Measurements from ENCODE around the gene PEAR1.

PEAR1 gene

GRCh38 chr1:156941675-156942074 lies 48.2 kb downstream of the PEAR1 start:
- H3K4me3 ChIP-seq (ENCODE audit: low read depth, low read length), result no peak overlapping the region
- no peak for DNase-seq (ENCODE audit: low read depth)
- no peak for TF ChIP-seq CTCF (conservative IDR thresholded peaks at IDR 0.05; ENCODE audit: low read depth, low read length)

- TF ChIP-seq CTCF (conservative IDR thresholded peaks at IDR 0.05; ENCODE audit: low read depth, low read length), result no peak
- no peak overlapping the region for H3K4me3 ChIP-seq (ENCODE audit: low read depth, low read length)
- DNase-seq (ENCODE audit: low read depth), result no peak
Observed at GRCh38 chr1:156942176-156942575, 48.7 kb downstream of the PEAR1 start.

DNA sequence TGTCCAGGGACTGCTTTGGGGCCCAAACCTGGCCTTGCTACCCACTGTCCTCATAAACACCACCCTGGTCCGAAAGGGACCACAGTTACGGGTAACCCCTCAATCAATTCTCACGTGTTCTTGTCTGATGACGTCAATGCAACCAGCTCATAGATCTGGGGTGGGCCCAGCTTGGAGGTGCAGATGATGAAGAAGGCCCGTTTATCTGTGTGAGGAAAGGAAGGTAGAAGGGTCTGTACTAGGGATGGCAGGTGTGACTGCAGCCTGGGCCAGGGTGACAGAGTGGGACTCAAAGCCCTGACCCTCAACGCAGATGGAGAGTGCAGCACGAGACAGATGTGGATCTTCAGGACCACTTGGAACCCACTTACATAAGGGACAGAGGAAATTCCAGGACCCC lies 49.1 kb downstream of the PEAR1 start:
- DNase-seq (ENCODE audit: low read depth), result no peak
- H3K4me3 ChIP-seq (ENCODE audit: low read depth, low read length), result no peak overlapping the region
- TF ChIP-seq CTCF (conservative IDR thresholded peaks at IDR 0.05; ENCODE audit: low read depth, low read length), result no peak

DNA sequence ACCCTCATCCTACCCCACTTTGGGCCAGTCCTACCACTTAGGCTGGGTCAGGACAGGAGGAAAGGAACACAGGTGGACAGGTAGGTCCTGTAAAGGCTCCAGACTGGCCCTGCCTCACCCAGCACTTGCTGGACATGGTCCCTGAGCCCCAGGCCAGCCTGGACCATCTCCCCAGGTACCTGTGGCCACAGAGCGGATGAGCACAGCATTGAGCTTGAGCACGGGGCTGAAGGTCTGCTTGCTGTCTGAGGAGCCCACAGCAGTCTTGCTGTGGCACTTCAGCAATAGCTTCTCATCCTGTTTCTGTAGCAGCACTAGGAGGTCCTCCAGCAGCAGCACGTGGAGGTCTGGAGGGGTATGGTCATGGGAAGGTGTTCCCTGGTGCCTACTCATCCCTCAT lies 50.2 kb downstream of the PEAR1 start:
- no peak overlapping the region for H3K4me3 ChIP-seq (ENCODE audit: low read depth, low read length)
- no peak for TF ChIP-seq CTCF (conservative IDR thresholded peaks at IDR 0.05; ENCODE audit: low read depth, low read length)
- no peak for DNase-seq (ENCODE audit: low read depth)

DNA sequence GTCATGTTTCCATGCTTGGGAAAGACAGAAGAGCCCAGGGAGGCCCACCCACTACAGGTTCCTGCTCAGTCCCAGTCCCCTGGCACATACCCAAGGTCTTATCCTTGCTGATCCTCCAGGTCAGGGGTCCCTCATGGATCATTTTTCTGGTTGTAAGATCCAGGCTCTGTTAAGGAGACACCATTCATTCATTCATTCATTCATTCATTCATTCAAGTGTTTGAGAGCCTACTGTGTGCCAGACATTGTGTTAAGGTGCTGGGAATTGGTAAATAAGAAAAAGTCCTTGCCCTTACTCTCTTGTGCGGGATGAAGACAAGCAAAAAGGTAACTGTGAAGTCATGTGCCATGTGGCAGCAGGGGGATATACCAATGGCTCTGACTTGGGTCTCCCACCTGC lies 50.8 kb downstream of the PEAR1 start:
- no peak overlapping the region for H3K4me3 ChIP-seq (ENCODE audit: low read depth, low read length)
- DNase-seq (ENCODE audit: low read depth), result no peak
- no peak for TF ChIP-seq CTCF (conservative IDR thresholded peaks at IDR 0.05; ENCODE audit: low read depth, low read length)

DNA sequence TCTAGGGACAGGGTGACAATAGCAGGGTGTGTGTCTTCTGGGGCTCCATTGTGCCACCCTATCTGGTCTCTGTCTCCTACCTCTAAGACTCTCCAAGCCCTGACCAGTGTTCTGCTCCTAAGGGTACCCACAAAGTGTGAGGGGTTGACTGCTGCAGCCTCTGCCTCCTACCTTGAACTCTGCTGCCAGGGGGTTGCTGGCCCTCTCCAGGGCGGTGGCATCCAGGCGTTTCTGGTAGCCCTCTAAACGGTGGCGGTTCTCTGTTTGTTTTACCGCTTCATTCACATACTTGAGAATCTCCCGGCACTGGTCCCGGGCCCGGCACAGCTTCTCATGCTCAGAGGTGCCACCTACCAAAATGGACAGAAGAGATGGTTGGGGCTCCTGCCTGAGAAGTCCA lies 51.3 kb downstream of the PEAR1 start:
- TF ChIP-seq CTCF (conservative IDR thresholded peaks at IDR 0.05; ENCODE audit: low read depth, low read length), result no peak
- DNase-seq (ENCODE audit: low read depth), result no peak
- no peak overlapping the region for H3K4me3 ChIP-seq (ENCODE audit: low read depth, low read length)

DNA sequence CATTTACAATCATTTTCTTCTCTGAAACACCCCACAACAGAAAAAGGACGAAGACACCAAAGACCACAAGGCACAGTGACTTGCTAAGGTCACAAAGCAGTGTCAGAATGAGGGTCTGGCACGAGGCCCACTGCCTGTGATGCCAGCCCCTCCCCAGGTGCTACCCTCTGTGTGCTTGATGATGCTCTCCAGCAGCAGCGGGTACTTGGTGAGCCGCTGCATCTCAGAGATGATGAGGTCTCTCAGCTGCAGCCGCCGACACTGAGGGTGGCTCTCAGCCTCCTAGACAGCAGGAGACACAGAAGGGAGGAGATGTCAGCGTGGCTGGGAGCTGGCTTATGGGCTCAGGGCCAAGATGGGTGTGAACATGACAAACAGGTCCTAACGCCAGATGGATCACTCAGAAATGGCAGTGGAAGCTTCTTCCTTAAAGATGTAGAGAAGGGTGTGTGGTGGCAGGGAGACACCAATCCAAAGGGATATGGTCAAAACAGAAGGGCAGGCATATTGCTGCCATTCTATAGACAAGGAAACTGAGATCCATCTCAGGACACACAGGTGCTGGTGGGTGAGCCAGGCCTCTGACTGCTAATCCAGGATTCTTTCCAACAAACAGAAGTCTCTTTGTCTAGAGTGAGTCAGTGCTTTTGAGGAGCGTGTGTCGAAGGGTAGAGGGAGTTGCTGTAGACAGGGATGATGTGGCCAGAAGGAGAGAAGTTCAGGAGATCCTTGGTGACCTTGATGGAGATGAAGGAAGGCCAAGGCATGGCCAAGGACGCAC lies 52.6 kb downstream of the PEAR1 start:
- TF ChIP-seq CTCF (conservative IDR thresholded peaks at IDR 0.05; ENCODE audit: low read depth, low read length), result no peak
- DNase-seq (ENCODE audit: low read depth), result no peak
- no peak overlapping the region for H3K4me3 ChIP-seq (ENCODE audit: low read depth, low read length)
